GM19239 (cell line): ENCODE measurements around the gene AP1S2.

Source experiments
- DNase-seq: peaks from one replicate; pipeline ENCODE4 v3.0.0; 2011; ENCODE audit warnings: low spot score; ENCODE audit not compliant: insufficient read length
- FAIRE-seq: peaks from 2 replicates; lab custom pipeline; 2011; peaks lifted over from hg19 to GRCh38; lab: Jason Lieb, UNC

The AP1S2 gene

GRCh38 chrX:15814771-15815365 is 39.7 kb downstream of the AP1S2 start:
- FAIRE-seq (no peak), DNase-seq (no peak)

DNA sequence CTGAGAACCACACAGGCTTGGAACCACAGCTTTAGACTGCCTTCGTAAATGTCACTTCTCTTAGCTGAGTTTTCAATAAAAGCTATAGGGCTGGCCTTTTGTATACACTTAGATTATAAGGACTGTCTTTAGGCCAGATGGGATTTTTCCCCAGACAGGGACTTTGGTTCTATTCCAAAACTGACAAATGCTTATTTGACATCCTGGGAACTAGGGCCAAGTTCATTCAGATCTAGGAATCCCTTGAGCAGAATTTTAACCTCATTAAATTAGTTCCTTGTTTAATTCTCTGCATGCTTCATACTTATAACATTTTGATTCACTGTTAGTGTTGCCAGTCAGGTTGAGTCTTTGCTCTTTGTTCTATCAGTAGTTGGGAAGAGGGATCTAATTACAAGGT is 41.2 kb downstream of the AP1S2 start:
- FAIRE-seq (no peak), DNase-seq (no peak)

DNA sequence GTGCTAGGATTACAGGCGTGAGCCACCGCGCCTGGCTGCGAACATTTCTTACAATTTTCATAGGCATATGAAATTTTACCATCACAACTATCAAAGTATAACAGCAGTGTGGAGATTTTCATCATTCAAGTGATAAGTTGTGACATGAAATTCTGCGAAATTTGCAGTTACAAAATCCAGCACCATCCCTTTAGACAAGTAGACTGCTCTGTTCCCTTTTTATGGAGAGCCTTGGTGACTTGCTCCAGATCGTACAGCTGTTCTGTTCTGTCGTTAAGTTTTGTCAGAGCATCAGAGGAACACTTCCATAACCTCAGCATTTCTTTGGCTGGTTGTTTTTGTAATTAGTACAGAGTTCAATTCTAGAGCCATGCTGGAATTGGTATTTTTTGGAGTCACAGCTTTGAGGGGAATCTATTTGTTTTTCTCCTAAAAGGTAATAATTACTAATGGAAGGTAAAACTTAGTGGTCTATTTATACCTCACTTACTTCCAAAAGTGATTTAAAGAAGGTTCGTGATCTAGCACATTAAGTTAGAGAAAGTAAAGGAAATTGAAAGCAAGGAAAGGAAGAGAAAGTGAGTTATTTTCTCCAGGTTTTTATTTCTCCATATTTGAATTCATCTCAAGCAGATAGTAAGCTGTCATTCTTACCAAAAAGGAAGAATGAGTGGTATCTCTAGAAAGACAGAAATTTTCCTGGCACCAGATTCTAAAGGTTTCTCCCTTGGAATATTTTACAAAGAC is 42.2 kb downstream of the AP1S2 start:
- no peak for FAIRE-seq
- no peak for DNase-seq

DNA sequence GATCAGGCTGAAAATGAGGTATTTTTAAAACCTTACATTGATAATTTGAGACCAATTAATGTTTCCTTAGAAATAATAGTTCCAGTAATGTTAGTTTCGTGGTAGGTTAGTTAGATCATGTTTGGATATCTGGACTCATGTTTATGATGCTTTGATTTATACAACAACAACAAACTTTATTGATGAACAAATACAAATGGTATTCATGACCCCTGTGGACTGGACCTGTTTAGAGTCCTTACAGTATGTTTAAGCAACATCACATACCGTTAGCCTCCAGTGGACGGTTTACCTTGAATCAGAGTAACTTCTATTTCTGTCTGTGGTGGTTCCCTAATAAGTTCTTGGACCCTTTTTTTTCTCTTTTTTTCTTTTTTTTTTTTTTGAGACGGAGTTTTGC is 46.4 kb downstream of the AP1S2 start:
- FAIRE-seq (peak; percentile 73), DNase-seq (no peak)

- DNase-seq: no peak
- no peak for FAIRE-seq
These were observed 50.0 kb downstream of the AP1S2 start for GRCh38 chrX:15804563-15804962.

DNA sequence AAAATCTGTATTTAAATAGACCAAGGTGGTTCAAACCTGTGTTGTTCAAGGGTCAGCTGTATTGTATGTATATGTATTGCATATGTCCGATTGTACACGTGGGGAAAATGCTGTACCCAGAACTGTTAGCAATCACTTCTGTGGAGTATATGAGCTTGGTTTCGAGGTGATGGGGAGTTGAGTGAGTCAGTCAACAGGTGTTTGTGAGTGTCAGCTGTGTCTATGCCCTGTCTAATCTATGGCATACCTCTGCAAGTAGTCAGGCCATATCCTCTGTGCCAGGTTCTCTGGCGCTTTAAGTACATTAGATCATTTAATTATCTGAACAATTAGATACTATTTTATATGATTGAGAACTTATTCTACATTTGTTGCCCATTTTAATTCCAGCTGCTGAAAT is 56.9 kb downstream of the AP1S2 start:
- FAIRE-seq: no peak
- DNase-seq: no peak

DNA sequence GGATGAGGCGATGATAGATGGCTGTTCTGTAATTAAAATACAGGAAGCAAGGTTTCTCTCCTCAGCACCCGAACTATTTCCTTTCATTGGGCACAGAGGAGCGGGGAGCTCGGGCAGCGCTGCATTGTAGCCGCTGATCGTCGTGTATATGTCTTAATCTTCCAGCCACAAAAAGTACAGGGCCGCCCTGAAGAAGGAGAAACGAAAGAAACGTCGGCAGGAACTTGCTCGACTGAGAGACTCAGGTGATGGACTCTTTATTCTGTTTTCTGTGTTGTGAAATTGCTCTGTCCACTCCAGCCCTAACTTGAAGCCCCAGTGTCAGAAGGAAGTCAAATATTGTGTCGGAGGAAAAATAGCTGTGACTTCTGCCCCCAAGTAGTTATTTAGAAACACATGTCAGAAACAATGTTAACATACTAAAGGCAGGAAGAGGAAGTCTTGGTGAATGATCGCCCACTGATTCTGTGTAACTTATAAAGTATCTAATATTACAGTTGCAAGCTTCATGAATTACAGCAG is 63.8 kb downstream of the AP1S2 start:
- FAIRE-seq (peak; percentile 78), DNase-seq (no peak)

DNA sequence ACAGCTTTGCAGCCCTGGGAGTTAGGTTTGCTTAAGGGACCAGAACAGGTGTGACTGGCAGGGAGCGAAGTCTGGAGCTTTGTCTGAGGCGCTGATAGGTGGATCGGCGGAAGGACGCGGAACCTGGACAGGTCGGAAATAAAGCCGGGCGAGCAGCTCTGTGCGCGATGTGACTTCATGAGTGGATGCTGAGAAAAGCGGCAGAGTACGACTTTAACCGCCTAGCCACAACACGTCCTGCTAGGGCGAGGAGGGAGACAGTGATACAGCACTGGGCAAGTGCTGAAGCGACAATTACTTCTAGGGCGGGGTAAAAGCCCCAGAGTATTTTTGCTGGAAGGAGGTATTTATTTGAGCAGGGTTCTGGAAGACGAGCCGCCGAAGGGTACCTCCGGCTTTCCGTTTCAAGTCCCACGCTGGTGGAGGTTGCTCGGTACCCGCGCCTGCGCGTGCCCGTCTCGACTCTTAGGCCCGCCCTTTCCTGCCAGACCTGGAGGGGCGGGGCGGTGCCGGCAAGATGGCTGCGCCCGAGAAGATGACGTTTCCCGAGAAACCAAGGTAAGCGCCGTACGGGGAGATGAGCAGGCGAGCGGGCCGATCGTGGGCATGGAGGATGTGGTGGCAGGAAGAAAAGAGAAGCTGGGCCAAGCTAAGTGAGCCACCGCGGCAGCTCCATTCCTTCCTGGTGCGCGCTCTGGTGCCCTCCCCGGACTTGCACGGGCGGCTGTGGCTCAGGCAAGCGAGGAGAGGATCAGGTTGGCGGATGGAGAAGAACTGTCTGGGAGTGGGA is 64.4 kb downstream of the AP1S2 start, which contains the start of gene ZRSR2:
TSS of gene ZRSR2 (plus strand) at position 506 of the 790 bp plus-strand sequence. CDS start at position 518, 12 bp downstream.
- FAIRE-seq (peak; percentile 100), DNase-seq (peak; percentile 43)

GRCh38 chrX:15786915-15787314 is 67.7 kb downstream of the AP1S2 start:
- FAIRE-seq (no peak), DNase-seq (no peak)

DNA sequence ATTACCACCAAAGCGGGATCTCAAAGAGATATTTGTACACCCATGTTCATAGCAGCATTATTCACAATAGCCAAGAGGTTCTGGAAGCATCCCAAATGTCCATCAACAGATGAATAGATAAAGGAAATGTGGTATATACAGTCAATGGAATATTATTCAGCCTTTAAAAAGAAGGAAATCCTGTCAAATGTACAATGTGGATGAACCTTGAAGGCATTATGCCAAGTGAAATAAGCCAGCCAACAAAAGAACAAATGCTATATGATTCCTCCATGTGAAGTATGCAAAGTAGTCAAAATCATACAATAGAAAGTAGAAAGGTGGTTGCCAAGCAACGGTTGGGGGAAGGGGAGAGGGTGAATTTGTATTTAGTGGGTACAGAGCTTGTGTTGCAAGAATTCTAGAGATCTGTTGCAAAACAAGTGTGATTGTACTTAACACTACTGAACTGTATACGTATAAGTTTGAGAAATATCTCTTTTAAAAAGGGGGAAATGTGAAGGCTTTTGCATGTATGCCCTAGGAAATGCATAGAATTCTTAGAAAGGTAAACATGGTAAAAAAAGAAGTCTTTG is 69.3 kb downstream of the AP1S2 start:
- FAIRE-seq (no peak), DNase-seq (no peak)

- DNase-seq (peak; percentile 17), FAIRE-seq (peak; percentile 100)
These were observed 72.5 kb downstream of the AP1S2 start for GRCh38 chrX:15781961-15782699.
